GM18498 (cell line): ENCODE data around the gene GDAP1L1.
"Not testable (repeated sequence)": the region's sequence is repeated elsewhere in the genome, so short reads cannot be mapped to it uniquely, and the experiment has no call there.

Experiments used
- ATAC-seq: cut with Tn5 transposase; IDR thresholded peaks from one replicate; pipeline ENCODE4 v1.9.1; 2021; ENCODE audit warnings: mild to moderate bottlenecking, moderate library complexity; ENCODE audit not compliant: unreplicated experiment

GDAP1L1 gene

GRCh38 chr20:44219170-44219730, 27.9 kb upstream of the GDAP1L1 start:
- ATAC-seq = no peak

GRCh38 chr20:44219791-44220190, 27.3 kb upstream of the GDAP1L1 start:
- no peak for ATAC-seq

GRCh38 chr20:44221368-44221954, 25.6 kb upstream of the GDAP1L1 start:
- ATAC-seq = no peak

- no peak for ATAC-seq
These were observed 25.1 kb upstream of the GDAP1L1 start for GRCh38 chr20:44222027-44222426.

GRCh38 chr20:44222633-44223368, 24.3 kb upstream of the GDAP1L1 start:
- no peak for ATAC-seq

GRCh38 chr20:44223721-44224120, 23.4 kb upstream of the GDAP1L1 start:
- no peak for ATAC-seq

- no peak for ATAC-seq
These were observed 22.5 kb upstream of the GDAP1L1 start for GRCh38 chr20:44224637-44225036.

GRCh38 chr20:44228465-44229258, 18.4 kb upstream of the GDAP1L1 start:
- ATAC-seq = no peak

- no peak for ATAC-seq
These were observed 15.9 kb upstream of the GDAP1L1 start for GRCh38 chr20:44231193-44231592.

GRCh38 chr20:44231713-44232468, 15.2 kb upstream of the GDAP1L1 start:
- no peak for ATAC-seq

- not testable (repeated sequence) for ATAC-seq
These were observed 14.6 kb upstream of the GDAP1L1 start for GRCh38 chr20:44232469-44232856.

- ATAC-seq = no peak
These were observed 13.6 kb upstream of the GDAP1L1 start for GRCh38 chr20:44233436-44234016.

GRCh38 chr20:44234566-44235317, 12.4 kb upstream of the GDAP1L1 start:
- ATAC-seq = no peak

GRCh38 chr20:44235702-44236101, 11.4 kb upstream of the GDAP1L1 start:
- no peak for ATAC-seq

GRCh38 chr20:44236840-44237239, 10.3 kb upstream of the GDAP1L1 start:
- ATAC-seq = not testable (repeated sequence)

- no peak for ATAC-seq
These were observed 5.3 kb upstream of the GDAP1L1 start for GRCh38 chr20:44241796-44242195.

GRCh38 chr20:44245977-44246376, 1.1 kb upstream of the GDAP1L1 start:
- no peak for ATAC-seq

GRCh38 chr20:44247586-44248409, 690 bp downstream of the GDAP1L1 start:
- no peak for ATAC-seq

- ATAC-seq = no peak
These were observed 1.3 kb downstream of the GDAP1L1 start for GRCh38 chr20:44248410-44248759.
